HG03457 (cell line): Measurements from ENCODE around the gene SOHLH2.

Experiments
- ATAC-seq: cut with Tn5 transposase; IDR thresholded peaks from one replicate; pipeline ENCODE4 v1.9.1; 2021; ENCODE audit warnings: moderate number of reproducible peaks; ENCODE audit not compliant: unreplicated experiment

The SOHLH2 gene

DNA sequence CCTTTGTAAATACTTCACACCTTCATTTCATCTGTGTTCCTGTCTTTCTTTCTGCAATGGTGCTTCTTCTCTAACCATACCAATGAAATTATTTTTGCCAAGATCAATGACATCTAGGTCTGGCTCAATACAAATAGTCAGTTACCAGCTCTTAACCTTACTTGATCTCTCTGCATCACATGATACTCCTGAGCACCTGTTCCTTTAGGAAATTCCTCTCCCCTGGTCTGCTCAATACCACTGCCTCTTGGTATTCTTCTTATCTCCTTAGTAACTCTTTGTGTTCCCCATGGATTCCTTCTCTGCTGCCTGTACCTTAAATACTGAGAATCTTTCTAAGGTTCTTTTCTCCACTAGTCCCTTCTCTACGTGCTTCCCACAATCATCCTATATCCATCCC, 25.9 kb downstream of the SOHLH2 start:
- ATAC-seq: no peak

DNA sequence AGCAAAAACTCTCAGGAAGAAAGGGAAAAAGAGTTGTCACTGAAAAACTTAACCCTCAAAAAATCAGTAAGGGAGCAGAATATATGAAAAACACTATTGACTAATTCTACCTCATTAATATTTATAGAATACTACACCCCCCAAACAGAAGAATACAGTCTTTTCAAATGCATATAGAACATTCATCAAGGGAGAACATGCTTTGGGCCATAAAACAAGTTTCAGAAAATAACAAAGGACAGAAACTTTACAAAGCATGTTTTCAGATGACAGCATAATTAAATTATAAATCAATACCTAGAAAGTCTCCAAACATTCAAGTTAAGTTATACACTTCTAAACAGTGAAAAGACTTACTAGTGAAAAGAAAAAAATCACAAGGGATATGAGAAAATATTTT, 30.5 kb downstream of the SOHLH2 start:
- no peak for ATAC-seq

DNA sequence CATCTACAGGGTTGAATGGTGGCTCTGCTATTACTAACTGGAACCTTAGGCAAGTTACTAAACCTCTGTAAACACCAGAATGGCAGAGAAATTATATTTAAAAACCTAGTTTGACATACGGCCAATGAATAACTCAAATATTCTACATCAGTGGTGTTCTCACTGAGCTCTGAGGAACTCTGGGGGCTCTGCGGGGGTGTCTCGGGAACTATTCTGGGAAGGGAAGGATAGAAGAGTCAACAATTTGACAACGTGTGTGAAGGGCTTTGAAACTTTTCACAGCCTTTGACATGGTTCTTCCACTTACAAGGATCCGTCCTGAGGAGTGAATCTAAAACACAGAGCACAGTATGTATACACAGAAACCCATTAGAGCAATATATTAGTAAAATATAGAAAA, 38.7 kb downstream of the SOHLH2 start:
- ATAC-seq: no peak

DNA sequence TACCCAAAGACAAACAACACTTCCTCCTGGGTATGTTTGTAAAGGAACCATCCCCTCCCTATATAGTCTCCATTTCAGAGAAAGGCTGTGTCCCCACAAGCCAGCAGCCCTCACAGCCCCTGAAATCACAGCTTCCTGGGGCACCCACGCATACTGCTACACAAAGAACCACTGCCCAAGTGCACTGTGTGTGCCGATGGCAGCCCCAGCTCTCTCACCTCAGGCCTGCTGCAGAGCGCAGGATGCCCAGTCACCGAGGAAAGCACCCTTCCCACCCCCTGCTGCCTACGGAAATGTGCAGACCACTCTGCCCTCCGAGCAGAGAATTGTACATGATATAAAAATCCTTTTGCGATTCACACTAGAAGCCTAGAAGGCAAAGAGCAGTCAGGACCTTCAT, 39.4 kb downstream of the SOHLH2 start:
- ATAC-seq: no peak

DNA sequence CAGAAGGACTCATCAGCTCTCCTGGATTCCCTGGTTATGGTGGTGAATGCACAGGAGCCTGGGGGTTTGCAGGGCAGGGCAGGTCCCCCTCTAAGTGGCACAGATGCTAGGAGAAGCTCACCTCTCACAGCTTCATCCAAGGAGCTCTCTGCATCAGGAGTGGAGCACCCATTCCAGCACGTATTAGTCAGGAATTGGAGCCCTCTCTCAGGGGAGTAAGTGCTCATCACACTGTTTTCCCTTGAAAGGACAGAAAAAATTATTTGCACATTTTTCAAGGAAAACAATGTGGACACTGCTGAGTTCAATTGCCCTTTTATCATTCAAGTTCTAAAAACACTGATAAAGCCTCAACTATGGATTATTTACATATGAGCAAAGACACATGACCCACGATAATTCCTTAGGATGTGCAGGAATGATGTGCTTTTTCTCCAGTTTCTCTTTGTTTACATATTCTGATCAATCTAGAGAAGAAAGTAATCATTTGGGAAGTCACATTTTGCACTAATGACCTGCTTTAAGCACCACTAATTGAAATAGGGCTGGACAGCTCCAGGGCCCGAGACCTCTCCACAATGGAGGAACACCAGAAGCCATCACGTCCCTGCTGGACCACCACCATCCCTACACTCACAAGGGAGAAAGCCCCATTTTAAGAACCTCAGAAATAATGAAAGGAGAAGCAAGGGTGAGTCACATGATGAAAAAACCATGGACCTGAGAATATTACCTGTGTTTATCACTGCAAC, 40.6 kb downstream of the SOHLH2 start:
- no peak for ATAC-seq

DNA sequence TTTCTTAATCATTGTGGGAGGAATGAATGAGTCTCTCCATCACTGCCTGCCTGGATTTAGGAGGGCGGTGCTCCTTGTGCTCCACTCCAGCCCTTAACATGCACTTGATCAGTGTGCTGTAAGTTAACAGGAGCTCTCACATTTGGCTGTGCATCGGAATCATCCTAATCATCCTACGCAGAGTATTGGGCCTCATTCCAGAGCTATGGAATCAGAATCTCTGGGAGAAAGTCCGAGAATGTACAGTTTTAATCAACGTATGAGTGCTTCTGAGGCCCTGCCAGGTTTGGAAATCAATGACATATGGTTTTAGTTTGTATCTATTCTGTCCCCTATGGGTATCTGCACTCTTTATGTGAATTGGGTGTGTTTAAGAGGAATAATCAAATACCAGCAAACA, 48.3 kb downstream of the SOHLH2 start:
- no peak for ATAC-seq

DNA sequence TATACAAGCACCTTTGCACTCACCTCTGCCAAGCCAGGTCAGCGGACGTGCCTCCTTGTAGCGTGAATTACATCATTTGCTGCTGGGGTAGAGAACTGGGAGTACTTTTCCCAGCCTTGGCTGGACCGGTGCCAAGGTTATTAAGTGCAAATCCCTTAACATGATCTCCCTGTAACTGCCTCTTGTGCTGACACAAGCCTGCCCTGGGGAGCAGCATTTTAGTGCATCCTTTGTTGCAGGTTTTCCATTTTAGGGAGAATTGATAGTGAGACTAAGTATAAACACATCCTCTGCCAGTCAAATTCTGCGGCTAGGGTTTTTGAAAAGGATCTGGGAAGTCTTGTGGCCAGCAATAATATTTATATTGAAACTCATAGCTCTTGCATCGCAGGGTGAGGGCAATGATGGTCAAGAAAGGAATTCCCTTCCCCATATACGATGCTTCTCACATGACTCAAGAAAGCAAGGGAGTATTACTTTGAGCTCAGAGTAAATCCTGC, 50.5 kb downstream of the SOHLH2 start:
- no peak for ATAC-seq

DNA sequence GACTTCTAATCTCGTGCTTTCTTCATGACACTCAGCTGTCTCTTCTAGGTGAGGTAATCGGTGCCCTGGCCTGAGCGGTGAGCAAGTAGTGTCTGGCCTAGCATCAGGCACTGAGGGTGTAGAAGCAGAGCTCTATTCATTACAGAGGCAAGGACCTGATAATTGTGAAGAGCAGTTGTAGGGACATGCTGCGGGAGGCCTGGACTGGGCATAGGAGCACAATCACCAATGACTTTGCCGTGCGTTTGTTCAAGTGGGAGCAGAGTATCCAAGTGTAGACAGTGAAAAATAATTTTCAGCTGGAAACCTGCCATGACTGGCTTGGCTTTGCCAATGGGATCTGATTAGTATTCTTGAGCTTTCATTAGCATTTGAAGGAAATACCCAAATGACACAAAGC, 51.1 kb downstream of the SOHLH2 start:
- no peak for ATAC-seq

DNA sequence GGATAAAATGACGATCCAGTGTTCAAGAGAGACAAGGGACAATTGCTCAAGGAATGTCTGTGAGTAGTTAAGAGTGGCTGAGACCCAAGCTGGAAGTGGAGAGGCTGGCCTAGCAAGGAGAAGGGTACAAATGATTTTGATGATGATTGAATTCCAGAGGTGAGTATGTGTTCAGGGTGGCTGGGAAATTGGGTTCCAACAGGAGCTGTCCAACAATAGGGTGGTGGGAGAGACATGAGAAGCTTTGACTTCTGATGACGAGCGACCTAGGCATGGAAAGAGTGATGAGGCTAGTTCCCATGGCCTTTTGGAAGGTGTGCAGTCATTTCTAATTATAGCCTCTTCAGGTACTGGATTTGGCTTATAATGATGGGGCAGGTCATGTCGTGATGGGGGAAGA, 54.1 kb downstream of the SOHLH2 start:
- no peak for ATAC-seq

DNA sequence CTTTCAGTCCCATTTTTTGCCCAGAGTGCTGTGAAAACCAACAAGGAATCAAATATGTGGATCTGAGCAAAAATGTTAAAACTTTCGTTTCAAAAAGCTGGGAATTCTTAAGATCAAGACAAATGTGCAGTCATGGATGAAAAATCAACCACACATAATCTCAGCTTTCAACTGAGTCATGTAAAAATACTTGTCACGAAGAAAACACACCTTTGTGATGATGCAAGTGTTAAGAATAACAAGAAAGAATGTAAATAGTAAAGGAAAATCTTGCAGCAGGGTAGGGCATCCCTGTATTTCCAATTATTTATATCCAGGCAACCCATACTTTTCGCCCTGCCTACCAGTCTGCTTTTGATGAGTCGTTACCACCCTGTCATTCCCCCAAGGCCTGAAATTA, 55.7 kb downstream of the SOHLH2 start:
- ATAC-seq: no peak

DNA sequence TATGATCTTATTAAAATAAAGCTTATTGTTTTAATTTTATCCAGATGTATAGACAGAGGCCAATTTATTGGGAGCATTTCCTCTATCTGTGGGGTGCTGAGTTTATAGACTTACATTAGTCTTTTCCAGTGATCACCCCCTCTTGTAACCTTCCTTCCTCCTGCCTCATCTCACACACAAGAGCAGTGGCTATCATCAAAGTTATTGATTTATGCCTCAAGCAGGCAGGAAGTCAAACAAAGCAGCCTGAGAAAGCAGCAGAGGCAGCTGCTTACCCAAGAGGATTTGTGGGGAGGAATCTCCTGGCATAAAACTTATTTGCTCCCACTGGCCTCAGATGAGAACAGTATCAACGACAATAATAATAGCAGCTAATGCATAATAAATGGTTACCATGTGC, 56.9 kb downstream of the SOHLH2 start:
- no peak for ATAC-seq

DNA sequence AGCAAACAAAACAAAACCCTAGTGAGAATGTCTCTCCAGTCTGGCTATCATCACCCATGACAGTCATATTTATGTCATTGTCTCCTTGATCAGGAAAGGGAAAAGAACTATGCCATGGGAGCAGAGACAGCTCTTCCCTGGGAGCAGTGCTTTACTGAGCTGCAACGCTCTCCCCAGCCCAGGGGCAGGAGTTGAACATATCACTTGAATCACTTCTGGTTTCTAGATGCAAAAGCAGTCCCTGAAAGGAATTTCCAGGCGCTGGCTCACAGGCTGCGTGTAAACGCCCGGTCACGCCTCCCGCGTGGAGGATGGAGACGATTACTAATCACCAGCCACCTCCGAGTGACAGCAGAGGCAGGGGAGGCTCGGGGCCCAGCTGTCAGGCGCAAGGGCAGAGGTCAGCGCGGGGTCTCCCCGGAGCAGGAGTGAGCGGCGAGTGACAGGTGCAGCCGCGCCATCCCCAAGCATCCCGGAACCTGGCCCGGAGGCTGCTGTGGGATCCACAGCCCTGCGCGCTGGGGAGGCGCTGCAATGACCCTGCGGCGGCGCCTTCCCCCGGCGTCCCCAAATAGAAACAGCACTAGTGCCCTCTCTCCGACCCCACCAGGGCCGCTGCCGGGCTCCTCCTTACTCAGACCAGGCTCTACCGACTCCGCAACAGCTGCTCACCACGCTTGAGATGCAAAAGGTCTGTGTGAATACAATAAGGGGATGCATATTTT, 59.6 kb downstream of the SOHLH2 start:
- no peak for ATAC-seq

DNA sequence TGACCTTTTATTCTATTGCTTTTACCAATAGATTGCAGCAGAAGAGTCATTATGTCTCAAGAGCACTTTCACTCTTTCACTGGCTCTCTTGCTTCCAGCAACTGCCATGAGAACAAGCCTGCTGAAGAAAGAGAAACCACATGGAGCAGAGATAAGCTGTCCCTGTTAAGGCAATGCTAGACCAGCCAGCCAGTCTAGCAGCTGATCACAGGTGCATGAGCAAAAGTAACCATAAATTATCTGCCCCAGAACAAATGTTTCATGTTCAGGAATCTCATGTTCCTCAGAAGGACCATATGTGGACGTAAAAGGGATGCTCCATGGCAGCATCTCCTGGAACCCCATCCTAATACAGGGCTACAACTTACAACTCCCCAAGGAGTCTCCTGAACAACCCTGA, 62.8 kb downstream of the SOHLH2 start:
- ATAC-seq: no peak

DNA sequence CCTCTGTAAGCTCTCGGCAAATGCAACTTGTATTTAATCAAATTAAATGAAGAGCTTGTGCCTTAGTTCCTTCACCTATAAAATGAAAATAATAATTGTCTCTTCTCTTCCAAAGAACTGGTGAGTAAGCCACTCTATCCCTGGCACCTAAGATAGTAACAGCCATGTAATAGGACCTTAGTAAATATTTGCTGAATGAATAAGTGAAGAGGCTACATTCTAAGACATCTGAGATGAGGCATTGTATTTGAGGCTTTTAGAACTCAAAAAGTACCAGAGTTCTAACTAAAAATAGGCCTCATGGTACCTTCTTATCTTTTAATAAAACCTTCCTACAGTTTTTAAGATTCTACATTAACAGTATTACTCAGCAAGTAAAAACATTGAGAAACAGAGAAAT, 65.9 kb downstream of the SOHLH2 start:
- ATAC-seq: no peak

DNA sequence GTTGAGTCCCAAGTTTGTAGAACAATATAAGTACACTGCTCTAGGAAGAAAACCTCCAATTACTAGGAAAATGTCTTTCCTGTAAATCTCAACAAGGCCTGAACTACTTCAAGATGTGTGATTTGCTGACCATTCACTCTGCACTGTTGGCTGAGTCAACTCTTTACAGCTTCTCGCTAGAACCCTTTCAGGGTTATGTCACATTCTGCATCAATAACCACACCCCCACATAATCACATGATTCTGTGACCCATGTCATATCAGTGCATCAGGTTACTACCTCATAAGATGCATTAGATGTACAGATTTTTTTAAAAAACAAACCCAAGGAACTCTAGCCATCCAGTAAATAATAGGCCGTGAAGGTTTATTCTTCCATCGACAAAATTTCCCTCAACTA, 67.0 kb downstream of the SOHLH2 start:
- ATAC-seq: no peak

DNA sequence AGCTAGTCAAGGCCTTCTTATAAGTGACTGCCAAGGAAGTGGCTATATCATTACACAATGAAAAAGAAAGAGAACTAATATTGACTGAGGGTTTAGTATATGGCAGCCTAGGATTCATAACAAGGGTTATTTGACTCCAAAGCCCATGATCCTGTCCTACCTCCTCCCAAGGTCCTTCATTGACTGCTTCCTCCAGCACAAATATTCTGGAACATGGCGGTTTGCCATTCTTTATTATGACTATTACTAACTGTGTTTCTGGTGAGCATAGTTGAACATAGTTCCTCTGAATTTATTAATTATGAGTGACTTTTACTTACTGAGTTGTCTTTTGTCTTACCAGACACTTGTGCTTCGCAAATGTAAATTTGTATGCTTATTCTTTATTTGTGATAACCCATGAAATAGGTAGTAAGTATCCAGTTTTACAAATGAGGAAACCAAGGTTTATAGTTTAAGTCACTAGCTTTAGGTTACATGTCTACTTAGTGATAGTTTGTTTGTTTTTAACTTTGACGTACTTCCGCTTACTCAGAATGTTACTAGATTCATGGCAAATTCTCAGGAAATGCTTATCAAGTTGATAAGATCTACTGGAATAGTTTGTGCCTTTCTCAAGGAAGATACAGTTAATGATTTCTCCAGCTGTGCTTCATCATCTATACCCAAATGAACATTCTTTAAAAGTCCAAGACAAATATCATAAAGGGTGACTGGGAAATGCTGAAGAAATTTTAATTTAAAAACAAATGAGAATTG, 67.7 kb downstream of the SOHLH2 start:
- no peak for ATAC-seq

DNA sequence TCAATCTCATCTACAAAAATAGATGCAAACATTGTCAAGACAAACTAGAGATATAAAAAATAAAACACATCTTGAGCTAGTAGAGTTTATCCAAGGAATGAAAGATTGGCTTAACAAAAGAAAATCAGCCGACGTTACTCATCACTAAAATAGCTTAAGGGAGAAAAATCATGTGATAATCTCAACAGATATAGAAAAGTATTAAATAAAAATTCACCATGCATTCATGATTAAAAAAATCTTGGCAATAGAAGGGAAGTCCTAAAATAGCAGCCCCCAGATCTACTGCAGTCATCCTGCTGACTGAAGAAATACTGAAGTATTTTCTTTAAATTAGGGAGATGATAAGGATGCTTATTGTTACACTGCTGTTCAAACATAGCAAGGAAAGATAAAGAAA, 70.6 kb downstream of the SOHLH2 start:
- no peak for ATAC-seq

DNA sequence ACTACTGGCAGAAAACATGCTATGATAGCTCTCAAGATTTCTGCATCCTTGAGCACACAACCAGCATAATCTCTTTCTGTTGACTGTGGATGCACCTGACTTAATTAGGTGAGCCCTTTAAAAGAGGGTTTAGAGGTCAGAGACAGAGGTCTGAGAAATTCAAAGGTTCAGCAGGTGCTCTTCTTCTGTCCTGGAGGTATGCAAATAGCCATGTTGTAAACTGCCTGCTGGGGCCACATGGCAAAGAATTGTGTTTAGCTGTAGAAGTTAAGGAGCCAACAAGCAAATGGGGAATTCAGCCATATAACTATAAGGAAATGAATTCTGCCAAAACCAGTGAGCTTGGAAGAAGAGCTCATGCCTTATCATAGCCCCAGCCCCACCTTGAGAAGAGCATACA, 71.6 kb downstream of the SOHLH2 start:
- no peak for ATAC-seq

DNA sequence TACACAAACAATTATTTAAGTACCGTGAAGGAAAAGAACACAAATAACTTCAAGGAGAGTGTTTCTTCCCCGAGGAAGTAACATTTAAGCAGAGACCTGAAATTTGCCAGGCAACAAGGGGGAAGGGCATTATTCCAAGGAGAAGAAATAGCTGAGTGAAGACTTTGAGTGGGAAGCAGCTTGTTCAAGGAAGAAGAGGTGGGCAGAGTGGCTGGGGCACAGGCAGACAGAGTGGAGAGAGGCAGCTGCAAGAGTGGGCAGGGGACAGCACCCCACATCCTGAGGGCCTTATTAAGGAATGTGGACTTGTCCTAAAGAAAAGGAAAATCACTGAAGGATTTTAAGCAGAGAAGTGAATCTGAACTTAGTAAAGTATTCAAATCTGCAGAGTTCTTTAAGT, 78.5 kb downstream of the SOHLH2 start:
- ATAC-seq: no peak

DNA sequence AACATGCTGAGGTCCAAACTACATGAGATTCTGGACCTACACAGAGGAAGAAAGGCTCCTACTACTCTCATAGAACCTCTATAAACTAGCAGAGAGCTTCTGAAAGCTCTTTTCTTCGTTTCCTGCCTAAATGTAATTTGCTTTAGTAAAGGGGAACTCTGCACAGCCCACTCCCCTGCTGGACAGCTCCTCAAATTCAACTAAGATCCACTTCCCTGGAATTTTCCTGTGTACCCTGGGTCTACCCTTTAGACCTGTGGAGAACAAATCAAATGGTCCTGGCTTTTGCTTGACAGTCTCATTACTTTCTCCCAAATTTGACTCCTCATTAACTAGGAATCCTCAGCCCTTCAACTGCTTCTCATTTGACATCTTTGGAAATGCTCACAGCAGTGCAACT, 79.7 kb downstream of the SOHLH2 start:
- no peak for ATAC-seq

DNA sequence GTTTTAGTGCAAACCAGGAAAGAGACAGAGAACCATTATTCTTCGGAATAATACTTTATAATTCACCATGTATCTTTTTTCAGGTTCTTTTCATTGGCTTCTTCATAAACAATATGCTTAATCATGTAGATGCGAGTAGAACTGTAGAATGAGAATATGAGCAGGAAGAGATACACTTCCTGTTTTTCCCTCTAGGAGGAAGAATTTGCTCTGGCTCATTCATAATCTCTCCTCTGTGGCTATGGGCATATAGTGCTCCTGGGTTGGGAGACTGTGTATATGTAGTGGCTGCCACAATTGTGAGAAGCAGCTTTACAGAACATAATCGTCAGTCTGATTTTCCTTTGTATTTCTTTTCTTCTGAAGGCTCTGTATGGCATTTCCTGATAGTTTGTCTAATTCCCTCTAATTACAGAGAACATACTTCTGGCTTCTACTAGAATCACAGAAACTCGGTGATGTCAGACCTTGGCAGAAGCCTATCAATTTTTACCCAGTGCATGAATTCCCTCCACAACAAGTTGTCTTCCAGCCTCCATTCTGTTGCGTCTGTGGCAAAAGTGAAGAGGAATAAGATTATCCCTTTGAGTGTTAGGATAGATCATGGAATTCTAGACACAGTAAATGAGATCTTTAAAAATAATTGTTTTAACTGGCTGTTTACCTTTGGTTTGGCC, 80.3 kb downstream of the SOHLH2 start:
- ATAC-seq: no peak
